ENCODE measurements around the gene SUGCT.

The SUGCT gene

DNA sequence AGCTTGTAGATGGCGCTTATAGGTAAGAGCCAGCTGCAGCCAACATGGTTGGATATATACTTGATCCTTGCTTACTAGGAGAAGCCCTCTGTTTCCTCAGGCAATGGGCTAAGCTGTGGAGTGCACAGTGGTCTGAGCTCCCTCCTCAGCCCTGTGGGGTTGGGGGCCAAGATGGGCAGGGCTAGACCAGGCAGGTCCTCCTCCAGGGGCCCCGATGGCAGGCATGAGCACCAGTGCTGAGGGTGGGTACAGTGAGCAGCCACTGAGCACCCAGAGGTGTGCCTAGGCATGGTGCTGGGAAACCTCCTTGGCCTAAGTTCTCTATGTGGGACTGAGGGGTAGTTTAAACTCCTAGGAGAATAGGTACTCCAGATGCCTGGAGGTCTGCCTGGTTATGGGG, 680.2 kb downstream of the SUGCT start:
- TF ChIP-seq POU2F2 (IDR thresholded peaks at IDR 0.05; ENCODE audit: low read depth, low read length): no peak
- no peak for TF ChIP-seq POLR2AphosphoS5 (IDR thresholded peaks at IDR 0.05; ENCODE audit: low read depth, low read length)
- TF ChIP-seq POLR2A (IDR thresholded peaks at IDR 0.05; ENCODE audit: low read depth, low read length): no peak
- no peak for TF ChIP-seq TAF1 (IDR thresholded peaks at IDR 0.05; ENCODE audit: low read depth, low read length)
- no peak for TF ChIP-seq PAX5 (IDR thresholded peaks at IDR 0.05; ENCODE audit: insufficient read depth, low read length, severe bottlenecking)
- TF ChIP-seq SPI1 (IDR thresholded peaks at IDR 0.05; ENCODE audit: low read depth, low read length): no peak
- DNase-seq (ENCODE audit: insufficient read length, low spot score): no peak
- no peak for FAIRE-seq

DNA sequence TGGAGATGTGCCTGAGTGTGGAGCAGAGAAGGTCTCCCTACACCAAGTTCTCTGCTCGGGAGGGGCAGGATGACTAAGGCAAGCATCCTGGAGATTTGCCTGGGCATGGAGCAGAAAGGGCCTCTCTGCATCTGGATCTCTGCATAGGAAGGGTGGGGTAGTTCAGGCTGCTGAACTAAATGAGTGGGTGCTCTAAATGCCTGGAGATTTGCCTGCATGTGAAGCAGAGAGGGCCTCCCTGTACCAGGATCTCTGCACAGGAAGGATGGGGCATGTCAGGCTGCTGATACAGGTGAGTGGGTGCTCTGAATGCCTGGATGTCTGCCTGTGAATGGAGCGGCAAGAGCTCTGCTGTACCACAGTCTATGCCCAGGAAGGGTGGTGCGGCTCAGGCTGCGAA, 680.7 kb downstream of the SUGCT start:
- FAIRE-seq (no peak), DNase-seq (ENCODE audit: insufficient read length, low spot score) (no peak)
- TF ChIP-seq POU2F2 (IDR thresholded peaks at IDR 0.05; ENCODE audit: low read depth, low read length) (no peak), TAF1 (IDR thresholded peaks at IDR 0.05; ENCODE audit: low read depth, low read length) (no peak), PAX5 (IDR thresholded peaks at IDR 0.05; ENCODE audit: insufficient read depth, low read length, severe bottlenecking) (no peak), SPI1 (IDR thresholded peaks at IDR 0.05; ENCODE audit: low read depth, low read length) (no peak), POLR2AphosphoS5 (IDR thresholded peaks at IDR 0.05; ENCODE audit: low read depth, low read length) (no peak), POLR2A (IDR thresholded peaks at IDR 0.05; ENCODE audit: low read depth, low read length) (no peak)

DNA sequence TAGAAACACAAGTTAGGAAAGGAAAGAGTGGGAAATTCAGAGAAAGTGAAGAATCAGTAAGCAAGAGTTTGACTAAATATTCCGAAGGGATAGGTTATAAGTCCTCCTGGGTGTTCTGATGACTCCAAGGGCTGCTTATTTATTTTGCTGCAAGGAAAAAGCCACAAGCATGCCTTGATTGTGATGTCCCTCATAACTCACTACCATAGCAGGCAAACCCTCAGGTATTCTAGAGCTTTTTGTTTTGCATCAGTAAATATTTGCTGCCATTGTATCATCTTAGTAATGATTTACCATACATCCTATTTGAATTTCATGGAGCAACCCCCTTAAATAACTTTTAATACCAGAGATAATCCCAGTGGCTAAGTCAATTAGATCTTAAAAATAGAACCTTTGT, 688.1 kb downstream of the SUGCT start:
- FAIRE-seq (no peak), DNase-seq (ENCODE audit: insufficient read length, low spot score) (no peak)
- TF ChIP-seq POLR2A (IDR thresholded peaks at IDR 0.05; ENCODE audit: low read depth, low read length) (no peak), POLR2AphosphoS5 (IDR thresholded peaks at IDR 0.05; ENCODE audit: low read depth, low read length) (no peak), POU2F2 (IDR thresholded peaks at IDR 0.05; ENCODE audit: low read depth, low read length) (no peak)

DNA sequence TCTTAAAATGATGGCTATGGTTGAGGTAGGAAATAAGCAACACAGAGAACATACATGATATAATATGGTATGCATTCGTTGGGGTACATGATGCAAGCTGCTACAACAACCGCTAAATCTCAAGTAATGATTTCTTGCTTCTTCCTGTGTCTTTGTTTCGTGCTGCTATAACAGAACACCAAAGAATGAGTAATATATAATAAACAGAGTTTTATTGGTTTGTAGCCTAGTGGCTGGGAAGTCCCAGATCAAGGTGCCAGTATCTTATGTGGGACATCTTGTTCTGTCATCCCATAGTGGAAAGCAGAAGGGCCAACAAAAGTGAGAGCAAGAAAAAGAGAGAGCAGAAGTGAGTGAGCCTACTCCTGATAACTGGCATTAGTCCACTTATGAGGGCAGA, 689.7 kb downstream of the SUGCT start:
- FAIRE-seq: no peak
- no peak for DNase-seq (ENCODE audit: insufficient read length, low spot score)
- no peak for TF ChIP-seq PAX5 (IDR thresholded peaks at IDR 0.05; ENCODE audit: insufficient read depth, low read length, severe bottlenecking)
- no peak for TF ChIP-seq SPI1 (IDR thresholded peaks at IDR 0.05; ENCODE audit: low read depth, low read length)
- TF ChIP-seq POLR2AphosphoS5 (IDR thresholded peaks at IDR 0.05; ENCODE audit: low read depth, low read length): no peak
- no peak for TF ChIP-seq TAF1 (IDR thresholded peaks at IDR 0.05; ENCODE audit: low read depth, low read length)
- TF ChIP-seq POU2F2 (IDR thresholded peaks at IDR 0.05; ENCODE audit: low read depth, low read length): no peak
- no peak for TF ChIP-seq POLR2A (IDR thresholded peaks at IDR 0.05; ENCODE audit: low read depth, low read length)

DNA sequence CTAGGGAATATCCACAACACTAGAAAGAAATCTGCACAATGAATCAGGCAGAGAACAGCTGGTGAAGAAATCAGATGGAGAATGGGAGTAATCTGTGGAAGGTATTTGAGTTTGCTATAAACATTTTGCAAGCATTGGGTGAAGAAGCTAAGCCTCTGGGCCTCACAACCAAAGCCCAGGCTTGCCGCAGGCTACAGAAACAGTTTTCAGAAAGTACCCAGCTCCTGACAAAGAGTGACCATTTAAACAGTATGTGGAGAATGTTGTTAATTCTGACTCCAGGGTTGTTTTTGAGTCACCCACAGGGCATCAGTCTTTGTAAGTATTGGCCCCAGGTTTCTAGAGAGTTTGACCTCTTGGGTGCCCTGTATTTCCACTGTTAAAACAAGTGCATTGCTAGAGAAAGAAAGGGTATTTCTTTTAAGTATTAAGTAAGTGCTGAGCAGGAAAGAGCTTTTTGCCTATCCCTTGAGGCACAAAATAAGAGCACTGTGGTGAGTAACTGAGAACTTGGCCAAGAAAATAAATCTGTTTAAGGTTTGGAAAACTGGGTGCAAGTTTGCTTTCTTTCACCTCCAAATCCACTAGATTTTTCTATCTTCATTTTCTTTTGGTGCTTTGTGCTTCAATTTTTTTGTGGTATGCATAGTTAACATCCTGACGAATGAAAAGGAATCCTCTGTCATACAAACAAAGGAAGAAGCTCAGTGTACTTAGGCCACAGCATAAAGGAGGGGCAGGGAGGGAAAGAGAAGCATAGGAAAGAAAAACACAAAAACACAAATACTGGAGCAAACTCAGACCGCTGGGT, 691.8 kb downstream of the SUGCT start:
- no peak for TF ChIP-seq PAX5 (IDR thresholded peaks at IDR 0.05; ENCODE audit: insufficient read depth, low read length, severe bottlenecking)
- no peak for TF ChIP-seq SPI1 (IDR thresholded peaks at IDR 0.05; ENCODE audit: low read depth, low read length)
- FAIRE-seq (no peak), DNase-seq (ENCODE audit: insufficient read length, low spot score) (no peak)

DNA sequence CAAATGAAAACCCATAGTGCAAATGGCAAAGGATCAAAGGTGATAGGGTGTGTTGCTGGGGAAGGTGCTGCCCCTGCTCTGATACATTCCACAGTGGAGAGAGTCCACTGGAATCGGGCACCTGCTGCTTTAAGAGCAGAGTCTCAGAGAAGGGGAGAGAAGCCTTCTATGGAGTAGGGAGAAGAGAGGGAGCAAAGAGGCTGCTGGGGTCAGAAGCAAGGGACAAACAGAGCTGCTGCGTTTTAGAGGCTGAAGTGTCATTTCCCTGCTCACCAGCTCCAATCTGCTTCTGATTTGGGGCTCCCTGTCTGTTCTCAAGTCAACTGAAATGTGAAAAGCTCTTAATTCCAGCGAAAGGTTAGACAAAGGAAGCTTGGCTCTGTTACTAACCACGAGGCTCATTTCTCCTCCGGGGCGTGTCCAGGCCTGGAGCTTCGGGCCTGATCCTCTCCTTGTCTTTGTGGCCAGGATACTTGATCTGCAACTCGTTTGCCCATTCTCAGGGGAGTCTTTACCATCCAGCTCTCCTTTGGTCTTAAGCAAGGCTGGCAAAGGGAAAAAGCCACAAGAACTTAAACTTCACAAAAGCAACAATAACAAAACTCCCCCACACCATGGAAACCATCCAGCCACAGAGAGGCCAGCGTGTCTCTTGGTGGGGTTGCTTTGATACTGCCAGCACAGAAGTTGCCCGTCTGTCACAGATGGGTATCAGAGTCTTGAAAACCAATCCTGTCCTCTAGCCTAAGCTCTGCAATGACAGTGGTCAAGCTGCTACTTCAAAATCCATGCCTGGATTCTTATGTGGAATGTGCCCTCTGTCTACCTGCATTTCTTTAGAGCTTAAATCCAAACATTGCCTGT, 692.6 kb downstream of the SUGCT start:
- DNase-seq (ENCODE audit: insufficient read length, low spot score) (no peak), FAIRE-seq (no peak)
- no peak for TF ChIP-seq POLR2AphosphoS5 (IDR thresholded peaks at IDR 0.05; ENCODE audit: low read depth, low read length)
- no peak for TF ChIP-seq SPI1 (IDR thresholded peaks at IDR 0.05; ENCODE audit: low read depth, low read length)
- no peak for TF ChIP-seq POLR2A (IDR thresholded peaks at IDR 0.05; ENCODE audit: low read depth, low read length)

DNA sequence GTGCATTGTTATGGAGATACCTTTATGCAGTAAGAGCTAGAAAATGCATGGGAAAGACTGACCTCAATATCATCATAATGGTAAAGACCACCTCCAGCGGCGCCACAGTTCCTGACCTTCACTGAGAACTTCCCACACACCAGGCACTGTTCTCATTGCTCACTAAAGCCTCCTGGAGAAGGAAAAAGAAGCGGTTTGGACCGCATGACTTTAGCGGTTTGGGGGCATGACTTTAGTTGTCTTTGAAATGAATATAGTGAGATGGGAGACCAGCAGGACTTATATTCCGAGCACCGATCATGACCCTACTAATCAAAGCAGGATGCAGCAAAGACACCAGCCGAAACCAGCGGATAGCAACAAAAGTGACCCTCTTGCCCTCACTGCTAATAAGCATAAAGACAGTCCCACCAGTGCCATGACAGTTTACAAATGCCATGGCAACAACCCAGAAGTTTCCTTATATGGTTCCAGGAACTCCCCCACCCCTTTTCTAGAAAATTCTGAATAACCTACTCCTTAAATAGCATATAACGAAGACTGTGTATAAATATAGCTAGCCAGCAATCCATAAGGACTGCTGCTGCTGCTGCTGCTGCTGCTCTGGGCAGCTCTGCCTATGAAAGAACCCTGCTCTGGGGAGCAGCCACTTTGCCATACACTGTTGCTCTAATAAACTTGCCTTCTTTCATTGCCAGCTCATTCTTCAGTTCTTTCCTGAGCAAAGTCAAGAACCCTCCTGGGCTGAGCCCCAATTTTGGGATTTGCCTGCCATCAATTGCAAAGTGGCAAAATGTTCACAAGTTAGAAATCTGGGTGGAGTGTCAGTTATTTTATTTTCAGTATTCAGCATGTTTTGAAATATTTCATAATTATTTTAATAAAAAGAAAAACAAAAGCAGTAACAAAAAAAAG, 694.1 kb downstream of the SUGCT start:
- DNase-seq (ENCODE audit: insufficient read length, low spot score) (no peak), FAIRE-seq (no peak)
- TF ChIP-seq TAF1 (IDR thresholded peaks at IDR 0.05; ENCODE audit: low read depth, low read length) (no peak), POU2F2 (IDR thresholded peaks at IDR 0.05; ENCODE audit: low read depth, low read length) (no peak), SPI1 (IDR thresholded peaks at IDR 0.05; ENCODE audit: low read depth, low read length) (no peak), POLR2A (IDR thresholded peaks at IDR 0.05; ENCODE audit: low read depth, low read length) (no peak), POLR2AphosphoS5 (IDR thresholded peaks at IDR 0.05; ENCODE audit: low read depth, low read length) (no peak), PAX5 (IDR thresholded peaks at IDR 0.05; ENCODE audit: insufficient read depth, low read length, severe bottlenecking) (no peak)

DNA sequence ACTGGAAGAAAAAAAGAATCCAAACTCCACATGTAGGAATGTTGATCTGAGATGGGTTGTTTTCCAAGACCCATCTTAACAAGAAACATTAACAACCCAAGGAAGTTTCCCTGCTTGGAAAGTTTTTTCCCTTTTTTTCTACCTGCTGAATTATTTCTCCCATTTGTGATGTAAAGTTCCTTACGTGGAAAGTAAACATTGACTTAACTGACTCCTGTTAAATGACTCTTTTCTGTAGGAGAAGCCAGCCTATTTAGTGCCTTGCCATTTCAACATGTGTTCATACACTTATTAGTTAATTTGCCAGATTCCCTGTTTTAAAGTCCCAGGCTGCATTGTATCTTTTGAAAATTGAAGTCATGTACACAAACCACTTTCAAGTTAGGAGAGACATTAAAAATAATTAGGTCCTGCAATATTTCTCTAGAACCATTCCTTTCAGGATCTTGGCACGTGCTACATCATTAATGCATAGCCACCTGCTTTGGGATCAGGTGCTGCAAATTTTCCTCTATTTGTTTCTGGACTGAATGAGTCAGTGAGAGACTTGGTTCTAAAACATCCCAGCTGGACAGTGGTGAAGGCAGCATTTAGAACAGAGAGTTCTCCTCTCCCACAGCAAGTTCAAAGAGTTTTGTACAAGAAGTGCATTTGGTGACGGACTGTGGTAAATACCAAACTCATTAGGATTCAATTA, 698.5 kb downstream of the SUGCT start:
- FAIRE-seq: no peak

More for the DNA sequence above, 698.5 kb downstream of the SUGCT start:
- no peak for TF ChIP-seq POLR2AphosphoS5 (IDR thresholded peaks at IDR 0.05; ENCODE audit: low read depth, low read length)
- TF ChIP-seq PAX5 (IDR thresholded peaks at IDR 0.05; ENCODE audit: insufficient read depth, low read length, severe bottlenecking): no peak
- no peak for TF ChIP-seq POU2F2 (IDR thresholded peaks at IDR 0.05; ENCODE audit: low read depth, low read length)
- TF ChIP-seq SPI1 (IDR thresholded peaks at IDR 0.05; ENCODE audit: low read depth, low read length): no peak
- no peak for TF ChIP-seq TAF1 (IDR thresholded peaks at IDR 0.05; ENCODE audit: low read depth, low read length)
- no peak for TF ChIP-seq POLR2A (IDR thresholded peaks at IDR 0.05; ENCODE audit: low read depth, low read length)
- no peak for DNase-seq (ENCODE audit: insufficient read length, low spot score)
